Cardiac muscle cell (in vitro differentiated cells and primary cell): ENCODE data around the gene IMPG1. TPM values are rescaled to one million over a fixed set of nuclear protein-coding genes. Genes with fewer than 3 reads are reported as not detected.

Experiments
- DNase-seq, 2 donors: peaks; one replicate each; pipeline versions ENCODE4 v3.0.0 to v3.0.0-alpha.2; 2010 to 2017; ENCODE audit warnings: low read depth in 1 of 2, low spot score in 1 of 2
- H3K27ac ChIP-seq: fragments of 200-600 bp; sonication (generic); 2 replicates; pipeline ENCODE4 v1.5.1; 2016
- H3K27me3 ChIP-seq: fragments of 200-600 bp; sonication (generic); 2 replicates; pipeline ENCODE4 v1.6.0; 2016; ENCODE audit warnings: control low read depth
- H3K36me3 ChIP-seq: fragments of 200-600 bp; sonication (generic); 2 replicates; pipeline ENCODE4 v1.5.1; 2016; ENCODE audit warnings: control low read depth
- H3K4me1 ChIP-seq: fragments of 200-600 bp; sonication (generic); 2 replicates; pipeline ENCODE4 v1.8.1; 2017; ENCODE audit warnings: low read depth, mild to moderate bottlenecking, mixed run types
- H3K4me3 ChIP-seq: fragments of 200-600 bp; sonication (generic); 2 replicates; pipeline ENCODE4 v1.5.1; 2016; ENCODE audit warnings: mild to moderate bottlenecking
- H3K9me3 ChIP-seq: fragments of 200-600 bp; sonication (generic); 2 replicates; pipeline ENCODE4 v1.5.1; 2017; ENCODE audit warnings: low read depth, mild to moderate bottlenecking, control low read depth
- polyA plus RNA-seq: library from polyadenylated mRNA; unstranded; fragments of >200 nt; fragmentation: Nextera tagmentation; extraction: Ambion mirVana; gene quantifications from 2 replicates; pipeline ENCODE4 v1.2.1, GENCODE V29; 2016
- total RNA-seq: library from RNA; depleted of rRNA; stranded (reverse); fragments of >200 nt; gene quantifications from 2 replicates; pipeline ENCODE4 v1.2.3, GENCODE V29; 2016
- TF ChIP-seq, protein P1 (sequence below): IDR thresholded peaks from 2 replicates; pipeline ENCODE4 v1.5.1; 2012; ENCODE audit warnings: low read depth, mild to moderate bottlenecking, low read length

Gene IMPG1
- total and polyA plus RNA-seq, 2 experiments from 2014 or later: 0.71 to 0.84 TPM

DNA sequence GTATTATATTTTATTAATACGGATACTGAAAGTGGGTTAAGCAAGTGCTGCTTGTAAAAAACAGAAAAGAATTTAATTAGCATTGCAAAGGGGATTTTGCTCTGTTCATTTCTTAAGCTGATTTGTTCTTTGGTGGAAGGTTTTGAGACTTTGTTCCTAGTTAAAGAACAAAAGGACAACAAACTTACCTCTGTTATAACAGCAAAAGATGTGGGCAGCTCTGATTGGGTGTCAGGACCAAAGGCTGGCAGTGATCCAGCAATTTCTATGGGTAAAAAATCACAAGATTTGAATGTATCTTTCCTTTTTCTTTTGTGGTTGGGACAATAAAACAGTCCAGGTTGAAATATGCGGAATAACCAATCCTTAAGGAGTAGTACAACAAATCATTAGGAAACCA, 68.8 kb downstream of the IMPG1 start:
- no peak for DNase-seq
- H3K9me3 ChIP-seq: no peaks in the 10 kb centered on the region
- no peak overlapping the region for H3K27ac ChIP-seq
- H3K36me3 ChIP-seq: no peaks in the 10 kb centered on the region
- H3K4me3 ChIP-seq: no peak overlapping the region
- TF ChIP-seq, protein P1, sequence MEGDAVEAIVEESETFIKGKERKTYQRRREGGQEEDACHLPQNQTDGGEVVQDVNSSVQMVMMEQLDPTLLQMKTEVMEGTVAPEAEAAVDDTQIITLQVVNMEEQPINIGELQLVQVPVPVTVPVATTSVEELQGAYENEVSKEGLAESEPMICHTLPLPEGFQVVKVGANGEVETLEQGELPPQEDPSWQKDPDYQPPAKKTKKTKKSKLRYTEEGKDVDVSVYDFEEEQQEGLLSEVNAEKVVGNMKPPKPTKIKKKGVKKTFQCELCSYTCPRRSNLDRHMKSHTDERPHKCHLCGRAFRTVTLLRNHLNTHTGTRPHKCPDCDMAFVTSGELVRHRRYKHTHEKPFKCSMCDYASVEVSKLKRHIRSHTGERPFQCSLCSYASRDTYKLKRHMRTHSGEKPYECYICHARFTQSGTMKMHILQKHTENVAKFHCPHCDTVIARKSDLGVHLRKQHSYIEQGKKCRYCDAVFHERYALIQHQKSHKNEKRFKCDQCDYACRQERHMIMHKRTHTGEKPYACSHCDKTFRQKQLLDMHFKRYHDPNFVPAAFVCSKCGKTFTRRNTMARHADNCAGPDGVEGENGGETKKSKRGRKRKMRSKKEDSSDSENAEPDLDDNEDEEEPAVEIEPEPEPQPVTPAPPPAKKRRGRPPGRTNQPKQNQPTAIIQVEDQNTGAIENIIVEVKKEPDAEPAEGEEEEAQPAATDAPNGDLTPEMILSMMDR: no peak
- H3K4me1 ChIP-seq: no peaks in the 10 kb centered on the region
- H3K27me3 ChIP-seq: no peaks in the 10 kb centered on the region

DNA sequence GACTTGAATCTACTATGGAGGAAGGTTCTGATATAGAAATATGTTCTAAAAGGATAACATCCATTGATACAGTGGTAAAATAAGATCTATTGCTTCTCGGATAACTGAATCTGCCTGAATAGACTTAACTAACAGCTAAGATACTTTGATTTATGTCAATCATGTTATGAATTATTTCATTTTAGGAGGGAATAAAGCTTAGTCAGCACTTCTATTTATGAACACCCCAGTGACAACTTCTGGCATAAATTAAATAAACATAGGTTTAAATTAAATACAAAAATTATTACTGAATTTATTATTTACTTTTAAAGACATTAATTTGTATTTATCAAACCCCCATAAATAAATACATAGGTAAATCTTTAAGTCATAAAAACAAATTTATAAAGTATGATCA, 69.3 kb downstream of the IMPG1 start:
- Histone ChIP-seq H3K36me3 (no peaks in the 10 kb centered on the region), H3K27ac (no peak overlapping the region), H3K4me3 (no peak overlapping the region), H3K4me1 (no peaks in the 10 kb centered on the region), H3K9me3 (no peaks in the 10 kb centered on the region), H3K27me3 (no peaks in the 10 kb centered on the region)
- DNase-seq: no peak
- TF ChIP-seq, protein P1: no peak

- TF ChIP-seq, protein P1: no peak
- Histone ChIP-seq H3K4me3 (no peak overlapping the region), H3K27me3 (no peaks in the 10 kb centered on the region), H3K4me1 (no peaks in the 10 kb centered on the region), H3K9me3 (no peaks in the 10 kb centered on the region), H3K36me3 (no peaks in the 10 kb centered on the region), H3K27ac (no peak overlapping the region)
- DNase-seq: no peak
Observed at GRCh38 chr6:76000629-76001028, 71.8 kb downstream of the IMPG1 start.

- no peaks in the 10 kb centered on the region for H3K36me3 ChIP-seq
- H3K9me3 ChIP-seq: no peaks in the 10 kb centered on the region
- TF ChIP-seq, protein P1: no peak
- H3K4me1 ChIP-seq: no peaks in the 10 kb centered on the region
- H3K27me3 ChIP-seq: no peaks in the 10 kb centered on the region
- H3K4me3 ChIP-seq: no peak overlapping the region
- no peak overlapping the region for H3K27ac ChIP-seq
- no peak for DNase-seq
Observed at GRCh38 chr6:75997696-75998095, 74.8 kb downstream of the IMPG1 start.

GRCh38 chr6:75993236-75994162, 79.0 kb downstream of the IMPG1 start:
- no peaks in the 10 kb centered on the region for H3K4me1 ChIP-seq
- H3K4me3 ChIP-seq: no peak overlapping the region
- no peak overlapping the region for H3K27ac ChIP-seq
- no peaks in the 10 kb centered on the region for H3K36me3 ChIP-seq
- no peaks in the 10 kb centered on the region for H3K9me3 ChIP-seq
- DNase-seq: peak in 1 of 2 donors; percentile 12
- TF ChIP-seq, protein P1: no peak
- no peaks in the 10 kb centered on the region for H3K27me3 ChIP-seq
